Adipocyte (in vitro differentiated cells): Measurements from ENCODE around the gene FLNB.

Source experiments
- DNase-seq: peaks from one replicate; pipeline ENCODE4 v3.0.0-alpha.2; 2015; ENCODE audit warnings: low read depth
- H3K27me3 ChIP-seq: replicated peaks from 2 replicates; pipeline ENCODE4 v1.7.0; 2013; ENCODE audit warnings: mild to moderate bottlenecking, low read length, moderate library complexity; ENCODE audit not compliant: control insufficient read depth, insufficient read depth
- H3K36me3 ChIP-seq: 2 replicates; pipeline ENCODE4 v1.7.0; 2013; ENCODE audit warnings: low read length, mild to moderate bottlenecking, moderate library complexity; ENCODE audit not compliant: control insufficient read depth, insufficient read depth, severe bottlenecking
- H3K4me1 ChIP-seq: 2 replicates; pipeline ENCODE4 v1.7.0; 2013; ENCODE audit warnings: mild to moderate bottlenecking, low read length, moderate library complexity; ENCODE audit not compliant: control insufficient read depth, insufficient read depth
- H3K4me3 ChIP-seq: 2 replicates; pipeline ENCODE4 v1.7.0; 2013; ENCODE audit warnings: mild to moderate bottlenecking, low read length, moderate library complexity
- H3K9ac ChIP-seq: 2 replicates; pipeline ENCODE4 v1.7.0; 2013; ENCODE audit warnings: mild to moderate bottlenecking, low read length, moderate library complexity
- H3K9me3 ChIP-seq: 2 replicates; pipeline ENCODE4 v1.7.0; 2013; ENCODE audit warnings: mild to moderate bottlenecking, low read length, moderate library complexity; ENCODE audit not compliant: control insufficient read depth

Gene FLNB

GRCh38 chr3:58106061-58106460 is 97.8 kb downstream of the FLNB start:
- H3K4me1 ChIP-seq = peaks cover 16% of the 10 kb centered on the region
- peaks cover 79% of the 10 kb centered on the region for H3K36me3 ChIP-seq
- H3K4me3 ChIP-seq = no peak overlapping the region
- no peaks in the 10 kb centered on the region for H3K27me3 ChIP-seq
- H3K9ac ChIP-seq = no peak overlapping the region
- DNase-seq = no peak
- no peaks in the 10 kb centered on the region for H3K9me3 ChIP-seq

GRCh38 chr3:58106640-58107039 is 98.4 kb downstream of the FLNB start:
- H3K9ac ChIP-seq = no peak overlapping the region
- H3K9me3 ChIP-seq = no peaks in the 10 kb centered on the region
- H3K27me3 ChIP-seq = no peaks in the 10 kb centered on the region
- DNase-seq = no peak
- H3K4me3 ChIP-seq = no peak overlapping the region
- H3K4me1 ChIP-seq = peaks cover 16% of the 10 kb centered on the region
- peaks cover 79% of the 10 kb centered on the region for H3K36me3 ChIP-seq

GRCh38 chr3:58107597-58107996 is 99.4 kb downstream of the FLNB start:
- Histone ChIP-seq H3K4me3 (no peak overlapping the region), H3K27me3 (no peaks in the 10 kb centered on the region), H3K4me1 (peaks cover 16% of the 10 kb centered on the region), H3K36me3 (peaks cover 79% of the 10 kb centered on the region), H3K9me3 (no peaks in the 10 kb centered on the region), H3K9ac (no peak overlapping the region)
- DNase-seq = no peak

GRCh38 chr3:58109752-58110151 is 101.5 kb downstream of the FLNB start:
- peaks cover 92% of the 10 kb centered on the region for H3K36me3 ChIP-seq
- no peaks in the 10 kb centered on the region for H3K27me3 ChIP-seq
- DNase-seq = no peak

GRCh38 chr3:58111513-58112184 is 103.4 kb downstream of the FLNB start:
- Histone ChIP-seq H3K4me1 (peaks cover 3% of the 10 kb centered on the region), H3K4me3 (no peak overlapping the region), H3K27me3 (no peaks in the 10 kb centered on the region), H3K9ac (no peak overlapping the region), H3K36me3 (peaks cover 89% of the 10 kb centered on the region), H3K9me3 (no peaks in the 10 kb centered on the region)
- no peak for DNase-seq

More at GRCh38 chr3:58109752-58110151, 101.5 kb downstream of the FLNB start:
- Histone ChIP-seq H3K4me3 (no peak overlapping the region), H3K4me1 (no peaks in the 10 kb centered on the region), H3K9me3 (no peaks in the 10 kb centered on the region), H3K9ac (no peak overlapping the region)

- Histone ChIP-seq H3K4me1 (peaks cover 8% of the 10 kb centered on the region), H3K9me3 (no peaks in the 10 kb centered on the region), H3K27me3 (no peaks in the 10 kb centered on the region), H3K4me3 (no peak overlapping the region), H3K36me3 (peaks cover 84% of the 10 kb centered on the region), H3K9ac (no peak overlapping the region)
- DNase-seq = no peak
Measured at GRCh38 chr3:58112185-58112535, 103.9 kb downstream of the FLNB start.

GRCh38 chr3:58115175-58115574 is 107.0 kb downstream of the FLNB start:
- no peak for DNase-seq
- no peak overlapping the region for H3K4me3 ChIP-seq
- H3K9ac ChIP-seq = no peak overlapping the region
- no peaks in the 10 kb centered on the region for H3K9me3 ChIP-seq
- H3K4me1 ChIP-seq = peaks cover 29% of the 10 kb centered on the region
- H3K36me3 ChIP-seq = peaks cover 63% of the 10 kb centered on the region
- no peaks in the 10 kb centered on the region for H3K27me3 ChIP-seq

- H3K4me1 ChIP-seq = peaks cover 31% of the 10 kb centered on the region
- H3K9ac ChIP-seq = peak overlapping the region; percentile 72
- peak overlapping the region; percentile 50 for H3K4me3 ChIP-seq
- H3K27me3 ChIP-seq = no peaks in the 10 kb centered on the region
- peaks cover 60% of the 10 kb centered on the region for H3K36me3 ChIP-seq
- no peaks in the 10 kb centered on the region for H3K9me3 ChIP-seq
- DNase-seq = no peak
Measured at GRCh38 chr3:58116161-58116955, 108.1 kb downstream of the FLNB start.

GRCh38 chr3:58116985-58117384 is 108.8 kb downstream of the FLNB start:
- H3K9ac ChIP-seq = peak overlapping the region; percentile 72
- no peak for DNase-seq
- no peaks in the 10 kb centered on the region for H3K9me3 ChIP-seq
- peak overlapping the region; percentile 50 for H3K4me3 ChIP-seq
- H3K27me3 ChIP-seq = no peaks in the 10 kb centered on the region
- peaks cover 31% of the 10 kb centered on the region for H3K4me1 ChIP-seq
- H3K36me3 ChIP-seq = peaks cover 57% of the 10 kb centered on the region

- DNase-seq = no peak
- H3K4me3 ChIP-seq = peak overlapping the region; percentile 50
- H3K9ac ChIP-seq = peak overlapping the region; percentile 72
- H3K9me3 ChIP-seq = no peaks in the 10 kb centered on the region
- no peaks in the 10 kb centered on the region for H3K27me3 ChIP-seq
- H3K4me1 ChIP-seq = peaks cover 31% of the 10 kb centered on the region
- peaks cover 54% of the 10 kb centered on the region for H3K36me3 ChIP-seq
Measured at GRCh38 chr3:58117561-58118181, 109.4 kb downstream of the FLNB start.

- Histone ChIP-seq H3K27me3 (no peaks in the 10 kb centered on the region), H3K36me3 (peaks cover 56% of the 10 kb centered on the region), H3K9ac (no peak overlapping the region), H3K9me3 (no peaks in the 10 kb centered on the region), H3K4me1 (peaks cover 31% of the 10 kb centered on the region), H3K4me3 (no peak overlapping the region)
- no peak for DNase-seq
Measured at GRCh38 chr3:58119186-58119585, 111.0 kb downstream of the FLNB start.
